NOMO-1 treated with DMSO at 0.1 percent for 48 hours (cell line): ENCODE data around the gene TRAF5.

ENCODE experiments used
- DNase-seq: peaks from one replicate; lab custom pipeline; 2025; ENCODE audit not compliant: unreplicated experiment; lab: John Stamatoyannopoulos, UW

TRAF5 gene

GRCh38 chr1:211327346-211327921, 801 bp downstream of the TRAF5 start:
- DNase-seq, result no peak

GRCh38 chr1:211328084-211328694, 1.6 kb downstream of the TRAF5 start:
- DNase-seq, result no peak

- no peak for DNase-seq
Observed at GRCh38 chr1:211328866-211329475, 2.3 kb downstream of the TRAF5 start.

- no peak for DNase-seq
Observed at GRCh38 chr1:211329764-211330201, 3.1 kb downstream of the TRAF5 start.

- no peak for DNase-seq
Observed at GRCh38 chr1:211330282-211330936, 3.8 kb downstream of the TRAF5 start.

- DNase-seq, result no peak
Observed at GRCh38 chr1:211331011-211331709, 4.5 kb downstream of the TRAF5 start.

GRCh38 chr1:211332036-211332616, 5.5 kb downstream of the TRAF5 start:
- no peak for DNase-seq

- no peak for DNase-seq
Observed at GRCh38 chr1:211332830-211333229, 6.2 kb downstream of the TRAF5 start.

GRCh38 chr1:211333906-211334305, 7.3 kb downstream of the TRAF5 start:
- DNase-seq, result no peak

GRCh38 chr1:211334986-211335385, 8.4 kb downstream of the TRAF5 start:
- no peak for DNase-seq

- no peak for DNase-seq
Observed at GRCh38 chr1:211335522-211336157, 9.0 kb downstream of the TRAF5 start.

GRCh38 chr1:211336161-211336560, 9.5 kb downstream of the TRAF5 start:
- no peak for DNase-seq

- no peak for DNase-seq
Observed at GRCh38 chr1:211336775-211337174, 10.1 kb downstream of the TRAF5 start.

- no peak for DNase-seq
Observed at GRCh38 chr1:211337430-211338223, 11.0 kb downstream of the TRAF5 start.

- no peak for DNase-seq
Observed at GRCh38 chr1:211338224-211338620, 11.6 kb downstream of the TRAF5 start.

GRCh38 chr1:211339631-211340041, 13.0 kb downstream of the TRAF5 start:
- DNase-seq, result no peak

GRCh38 chr1:211340622-211341507, 14.2 kb downstream of the TRAF5 start:
- DNase-seq, result no peak

GRCh38 chr1:211341999-211342398, 15.4 kb downstream of the TRAF5 start:
- no peak for DNase-seq

- DNase-seq, result no peak
Observed at GRCh38 chr1:211343607-211344006, 17.0 kb downstream of the TRAF5 start.
